H1 (cell line): ENCODE data around the gene G6PC1. TPM values are rescaled to one million over a fixed set of nuclear protein-coding genes. Genes with fewer than 3 reads are reported as not detected.
"Not testable (repeated sequence)": the region's sequence is repeated elsewhere in the genome, so short reads cannot be mapped to it uniquely, and the experiment has no call there.

Experiments
- CTCF ChIA-PET: fragments of 300-600 bp; sonication (Branson Sonifier 250); formaldehyde crosslinking; loops from one replicate; lab custom pipeline; 2021; ENCODE audit not compliant: partially characterized antibody; lab: Charles Lee
- POLR2A ChIA-PET: fragments of 300-600 bp; sonication (Branson Sonifier 250); formaldehyde crosslinking; loops from one replicate; lab custom pipeline; 2021; ENCODE audit warnings: inconsistent platforms; ENCODE audit not compliant: partially characterized antibody; lab: Charles Lee
- DNase-seq, 2 experiments: peaks; one replicate each; pipeline versions ENCODE4 v3.0.0 to v3.0.0-alpha.2; 2010 to 2022; ENCODE audit warnings: low spot score in 2 of 2, low read depth in 1 of 2, mixed read lengths in 1 of 2
- FAIRE-seq: peaks from 2 replicates; lab custom pipeline; 2011; peaks lifted over from hg19 to GRCh38; lab: Jason Lieb, UNC
- H2AFZ ChIP-seq: 2 replicates; pipeline ENCODE4 v1.8.1; 2012; ENCODE audit warnings: low read length, inconsistent platforms
- H2AK5ac ChIP-seq: 2 replicates; pipeline ENCODE4 v1.6.1; 2013; ENCODE audit warnings: low read depth, low read length
- H2BK120ac ChIP-seq: replicated peaks from 2 replicates; pipeline ENCODE3; 2013; ENCODE audit warnings: low read depth, low read length, inconsistent platforms
- H2BK12ac ChIP-seq: 2 replicates; pipeline ENCODE4 v1.6.1; 2013; ENCODE audit warnings: low read depth, low read length
- H2BK15ac ChIP-seq: 2 replicates; pipeline ENCODE4 v1.6.1; 2013; ENCODE audit warnings: low read length
- H2BK20ac ChIP-seq: 2 replicates; pipeline ENCODE4 v1.6.1; 2013; ENCODE audit warnings: low read length
- H2BK5ac ChIP-seq: 2 replicates; pipeline ENCODE4 v1.6.1; 2013; ENCODE audit warnings: low read depth, low read length
- H3K14ac ChIP-seq: 2 replicates; pipeline ENCODE4 v1.6.1; 2013; ENCODE audit warnings: inconsistent platforms; ENCODE audit not compliant: insufficient read length
- H3K18ac ChIP-seq: 2 replicates; pipeline ENCODE4 v1.6.1; 2013; ENCODE audit warnings: low read length; ENCODE audit errors: extremely low read depth
- H3K23ac ChIP-seq: 2 replicates; pipeline ENCODE4 v1.6.1; 2013; ENCODE audit warnings: inconsistent platforms; ENCODE audit not compliant: insufficient read length
- H3K23me2 ChIP-seq: 2 replicates; pipeline ENCODE4 v1.6.1; 2013; ENCODE audit warnings: low read depth, low read length
- H3K27ac ChIP-seq: 2 replicates; pipeline ENCODE4 v1.6.1; 2011; ENCODE audit warnings: low read depth, low read length, inconsistent platforms
- H3K27me3 ChIP-seq, 4 experiments: replicated peaks in 1 of 4; 1 replicate in 1 of 4; 2 replicates in 3 of 4; pipeline versions ENCODE4 v1.6.1 to v1.8.1; 2011 to 2013; ENCODE audit warnings: low read length in 3 of 4, mild to moderate bottlenecking in 3 of 4, inconsistent platforms in 2 of 4, mixed read lengths in 2 of 4, moderate library complexity in 1 of 4; ENCODE audit not compliant: control insufficient read depth in 3 of 4, insufficient read depth in 3 of 4; ENCODE audit errors: extremely low read depth in 1 of 4
- H3K36me3 ChIP-seq, 4 experiments: 2 replicates each; pipeline versions ENCODE4 v1.6.1 to v1.8.1; 2011 to 2013; ENCODE audit warnings: mild to moderate bottlenecking in 4 of 4, low read length in 3 of 4, moderate library complexity in 2 of 4, control low read depth in 1 of 4, inconsistent platforms in 1 of 4; ENCODE audit not compliant: insufficient read depth in 4 of 4, control insufficient read depth in 2 of 4
- H3K4ac ChIP-seq: replicated peaks from 2 replicates; pipeline ENCODE3; 2013; ENCODE audit warnings: low read length, low read depth, mixed read lengths, inconsistent platforms; ENCODE audit not compliant: insufficient read length
- H3K4me1 ChIP-seq, 4 experiments: replicated peaks in 1 of 4; 1 replicate in 1 of 4; 2 replicates in 3 of 4; pipeline versions ENCODE4 v1.6.1 to v1.8.1; 2011 to 2013; ENCODE audit warnings: low read length in 3 of 4, inconsistent platforms in 2 of 4, mixed read lengths in 1 of 4; ENCODE audit not compliant: insufficient read depth in 4 of 4, control insufficient read depth in 3 of 4
- H3K4me2 ChIP-seq, 2 experiments: 2 replicates each; pipeline versions ENCODE4 v1.6.1 to v1.8.1; 2011 to 2013; ENCODE audit warnings: low read depth in 2 of 2, low read length in 2 of 2, control low read depth in 1 of 2, inconsistent platforms in 1 of 2, mild to moderate bottlenecking in 1 of 2; ENCODE audit not compliant: insufficient read depth in 1 of 2
- H3K4me3 ChIP-seq, 4 experiments: fragments of 200-600, 300-600 bp in 1 of 4; sonication (generic), shearing (Covaris generic), sonication (Bioruptor Twin) in 1 of 4; 2 replicates each; pipeline versions ENCODE4 v1.5.1 to v1.8.1; 2011 to 2016; ENCODE audit warnings: low read length in 4 of 4, low read depth in 3 of 4, control low read depth in 2 of 4, inconsistent platforms in 2 of 4, mild to moderate bottlenecking in 2 of 4, mixed read lengths in 1 of 4, moderate library complexity in 1 of 4; ENCODE audit not compliant: insufficient read depth in 2 of 4; ENCODE audit errors: extremely low read depth in 1 of 4
- H3K56ac ChIP-seq: replicated peaks from 2 replicates; pipeline ENCODE3; 2013; ENCODE audit warnings: low read depth, mild to moderate bottlenecking, mixed read lengths, low read length, inconsistent platforms; ENCODE audit not compliant: insufficient read length
- H3K79me1 ChIP-seq: 2 replicates; pipeline ENCODE4 v1.6.1; 2013; ENCODE audit warnings: low read depth, low read length, control low read depth
- H3K79me2 ChIP-seq, 2 experiments: 2 replicates each; pipeline versions ENCODE4 v1.6.1 to v1.8.1; 2012 to 2013; ENCODE audit warnings: low read length in 2 of 2, mild to moderate bottlenecking in 2 of 2, inconsistent platforms in 1 of 2; ENCODE audit not compliant: insufficient read depth in 2 of 2, control insufficient read depth in 1 of 2
- H3K9ac ChIP-seq, 4 experiments: replicated peaks in 1 of 4; 1 replicate in 1 of 4; 2 replicates in 3 of 4; pipeline versions ENCODE4 v1.6.1 to v1.8.1; 2011 to 2013; ENCODE audit warnings: low read depth in 3 of 4, low read length in 3 of 4, control low read depth in 2 of 4, mild to moderate bottlenecking in 2 of 4, moderate library complexity in 2 of 4, inconsistent platforms in 1 of 4; ENCODE audit errors: extremely low read depth in 1 of 4
- H3K9me3 ChIP-seq, 2 experiments: 2 replicates each; pipeline versions ENCODE4 v1.6.1 to v1.8.1; 2012 to 2013; ENCODE audit warnings: mild to moderate bottlenecking in 2 of 2, moderate library complexity in 2 of 2, control low read depth in 1 of 2, inconsistent platforms in 1 of 2, low read depth in 1 of 2, low read length in 1 of 2, mixed read lengths in 1 of 2; ENCODE audit not compliant: insufficient read depth in 2 of 2
- H4K20me1 ChIP-seq, 2 experiments: replicated peaks in 1 of 2; 2 replicates each; pipeline versions ENCODE3 to v1.8.1; 2011 to 2013; ENCODE audit warnings: inconsistent platforms in 2 of 2, low read length in 2 of 2, mild to moderate bottlenecking in 1 of 2; ENCODE audit not compliant: insufficient read depth in 2 of 2, control insufficient read depth in 1 of 2
- H4K5ac ChIP-seq: 2 replicates; pipeline ENCODE4 v1.6.1; 2013; ENCODE audit warnings: low read length, low read depth, mixed read lengths, inconsistent platforms; ENCODE audit not compliant: insufficient read length
- H4K8ac ChIP-seq: 2 replicates; pipeline ENCODE4 v1.8.0; 2013; ENCODE audit warnings: mild to moderate bottlenecking, moderate library complexity, low read length, inconsistent platforms; ENCODE audit not compliant: insufficient read depth; ENCODE audit errors: extremely low read depth
- H4K91ac ChIP-seq: replicated peaks from 2 replicates; pipeline ENCODE3; 2013; ENCODE audit warnings: low read length, mixed read lengths, inconsistent platforms; ENCODE audit not compliant: insufficient read length
- GABPA ChIP-seq: IDR thresholded peaks from 2 replicates; pipeline ENCODE4 v1.6.1; 2011; ENCODE audit warnings: mild to moderate bottlenecking, low read length, moderate library complexity, borderline replicate concordance; ENCODE audit not compliant: insufficient read depth
- JUND ChIP-seq: IDR thresholded peaks from 2 replicates; pipeline ENCODE4 v1.6.1; 2011; ENCODE audit warnings: mild to moderate bottlenecking, improper control_type of control experiment, low read length
- NRF1 ChIP-seq: IDR thresholded peaks from 2 replicates; pipeline ENCODE4 v1.6.1; 2011; ENCODE audit warnings: mild to moderate bottlenecking, low read depth, low read length, improper control_type of control experiment
- POU5F1 ChIP-seq: IDR thresholded peaks from 2 replicates; pipeline ENCODE4 v1.6.1; 2011; ENCODE audit warnings: low read depth, mild to moderate bottlenecking, low read length, moderate library complexity
- RAD21 ChIP-seq, 2 experiments: IDR thresholded peaks in 1 of 2; conservative IDR thresholded peaks in 1 of 2; 2 replicates each; pipeline ENCODE4 v1.6.1; 2011; ENCODE audit warnings: low read depth in 2 of 2, low read length in 2 of 2, improper control_type of control experiment in 1 of 2, inconsistent platforms in 1 of 2, mild to moderate bottlenecking in 1 of 2, moderate library complexity in 1 of 2
- SAP30 ChIP-seq: fragments of 300-600 bp; sonication (generic); IDR thresholded peaks from 2 replicates; pipeline ENCODE4 v1.7.1; 2012; ENCODE audit warnings: low read length, moderate library complexity, mild to moderate bottlenecking, inconsistent platforms; ENCODE audit not compliant: insufficient read depth, insufficient replicate concordance
- SP4 ChIP-seq: IDR thresholded peaks from 2 replicates; pipeline ENCODE4 v1.6.1; 2012; ENCODE audit warnings: low read length, inconsistent platforms
- WGBS, 2 experiments: shearing (Covaris generic) in 1 of 2; methylation state at CpG; one replicate each; pipeline versions ENCODE4 v1.1.6 to v1.1.7; 2013 to 2015; ENCODE audit warnings: low lambda C conversion rate in 2 of 2, mixed read lengths in 2 of 2, inconsistent platforms in 1 of 2, low coverage in 1 of 2, missing lambda C conversion rate in 1 of 2; ENCODE audit not compliant: insufficient replicate concordance in 2 of 2, insufficient coverage in 1 of 2, insufficient read length in 1 of 2; ENCODE audit errors: extremely low coverage in 1 of 2, missing lambda C conversion rate in 1 of 2; 5-methylcytosine and 5-hydroxymethylcytosine counted together
- polyA plus RNA-seq, 7 experiments: library from polyadenylated mRNA; depleted of rRNA in 3 of 7; stranded (reverse) in 5 of 7; unstranded in 2 of 7; fragments of >200 nt in 5 of 7; fragments of 200-250 nt in 2 of 7; gene quantifications; 1 replicate in 5 of 7; 2 replicates in 1 of 7; 4 replicates in 1 of 7; pipeline versions ENCODE4 v1.2.1 to v1.2.3, GENCODE V29; 2011 to 2013; ENCODE audit warnings: missing spikeins in 2 of 7, mixed read lengths in 2 of 7
- total RNA-seq: library from RNA; stranded (reverse); fragmentation: NEBNext Ultra II Directional; extraction: Animal tissue kit (Norgen Biotek cat#: 25700); gene quantifications from 2 replicates; pipeline ENCODE4 v1.2.1, GENCODE V29; 2021
- TF ChIP-seq, protein P1 (sequence below): IDR thresholded peaks from 2 replicates; pipeline ENCODE4 v1.6.1; 2011; ENCODE audit warnings: low read length, improper control_type of control experiment

The G6PC1 gene
- total and polyA plus RNA-seq, 2 of the 8 experiments (the other 6 are each of a cell fraction or from before 2014, with no cell fraction given): 0.02 TPM; not detected in 1

DNA sequence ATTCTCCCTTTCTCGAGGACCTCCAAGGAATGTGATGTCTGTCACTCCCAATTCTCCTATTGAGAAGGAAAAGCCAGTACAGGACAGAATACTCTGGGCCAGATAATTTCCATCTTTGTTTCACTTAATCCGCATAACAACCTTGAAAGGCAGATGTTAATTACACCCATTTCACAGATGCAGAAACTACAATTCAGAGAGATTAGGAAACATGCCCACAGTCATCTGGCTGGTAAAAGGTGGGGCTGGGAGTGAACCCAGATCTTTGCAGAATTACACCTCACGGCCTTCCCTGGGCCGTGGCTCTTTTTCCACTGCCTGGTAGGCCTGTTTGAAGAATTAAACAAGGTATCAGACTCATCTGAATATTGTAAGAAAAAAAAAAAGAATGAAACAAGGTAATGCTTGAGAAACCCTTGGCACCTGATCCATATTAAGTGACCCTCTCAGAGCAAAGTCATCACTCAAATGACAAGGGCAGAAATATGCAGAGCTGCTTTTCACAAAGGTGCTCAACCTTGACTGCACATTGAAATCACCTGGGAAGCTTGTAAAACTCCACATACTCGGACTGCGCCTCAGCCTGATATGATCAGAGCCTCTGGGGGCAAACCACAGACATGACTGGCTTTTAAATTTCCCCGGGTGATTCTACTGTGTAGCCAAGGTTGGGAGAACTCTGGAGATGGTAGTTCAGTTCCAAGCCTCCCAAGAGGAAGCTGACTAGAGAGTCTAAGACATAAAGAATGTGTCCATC is 16.6 kb upstream of the G6PC1 start (continued):
- TF ChIP-seq RAD21 (IDR thresholded peaks at IDR 0.05 in 1 of 2, conservative IDR thresholded peaks at IDR 0.05 in 1 of 2; ENCODE audit: low read depth in 2 of 2, low read length in 2 of 2): no peak
- TF ChIP-seq SAP30: no peak
- no peak for TF ChIP-seq NRF1
- TF ChIP-seq SP4: no peak
- no peak for TF ChIP-seq JUND
- TF ChIP-seq, protein P1, sequence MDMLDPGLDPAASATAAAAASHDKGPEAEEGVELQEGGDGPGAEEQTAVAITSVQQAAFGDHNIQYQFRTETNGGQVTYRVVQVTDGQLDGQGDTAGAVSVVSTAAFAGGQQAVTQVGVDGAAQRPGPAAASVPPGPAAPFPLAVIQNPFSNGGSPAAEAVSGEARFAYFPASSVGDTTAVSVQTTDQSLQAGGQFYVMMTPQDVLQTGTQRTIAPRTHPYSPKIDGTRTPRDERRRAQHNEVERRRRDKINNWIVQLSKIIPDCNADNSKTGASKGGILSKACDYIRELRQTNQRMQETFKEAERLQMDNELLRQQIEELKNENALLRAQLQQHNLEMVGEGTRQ: no peak
- no peak for TF ChIP-seq POU5F1
- TF ChIP-seq GABPA: no peak

DNA sequence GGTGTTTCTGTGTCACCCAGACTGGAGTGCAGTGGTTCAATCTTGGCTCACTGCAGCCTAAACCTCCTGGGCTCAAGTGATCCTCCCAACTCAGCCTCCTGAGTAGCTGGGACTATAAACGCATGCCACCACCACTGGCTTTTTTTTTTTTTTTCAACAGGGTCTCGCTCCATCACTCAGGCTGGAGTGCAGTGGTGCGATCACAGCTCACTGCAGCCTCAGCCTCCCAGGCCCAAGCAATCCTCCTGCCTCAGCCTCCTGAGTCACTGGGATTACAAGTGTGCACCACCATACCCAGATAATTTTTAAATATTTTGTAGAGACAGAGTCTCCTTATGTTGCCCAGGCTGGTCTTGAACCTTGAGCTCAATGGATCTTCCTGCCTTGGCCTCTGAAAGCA is 14.8 kb upstream of the G6PC1 start:
- H2BK12ac ChIP-seq, H4K20me1 ChIP-seq, H3K18ac ChIP-seq, H3K4ac ChIP-seq, H2AK5ac ChIP-seq, H3K79me2 ChIP-seq, FAIRE-seq, H2BK20ac ChIP-seq, H3K4me3 ChIP-seq, H3K9ac ChIP-seq, H3K4me2 ChIP-seq, H3K23me2 ChIP-seq, POLR2A ChIA-PET, H2BK120ac ChIP-seq, H2BK15ac ChIP-seq, H2BK5ac ChIP-seq, H3K27ac ChIP-seq, H3K9me3 ChIP-seq, H3K14ac ChIP-seq, H3K56ac ChIP-seq, DNase-seq, H4K5ac ChIP-seq, H3K36me3 ChIP-seq, H3K27me3 ChIP-seq, H3K79me1 ChIP-seq, H2AFZ ChIP-seq, H3K4me1 ChIP-seq, H4K91ac ChIP-seq, H4K8ac ChIP-seq, H3K23ac ChIP-seq: not testable (repeated sequence)
- CTCF ChIA-PET: interaction anchor here (0.6 to 1.9 kb wide), 3 partner anchors 9 to 52 kb away, joined by 3 to 9 read pairs (median 3); partner anchors contain the start of gene AOC2
- WGBS, 2 experiments: 100% methylated on average over 1 of the region's 3 CpGs; no CpG with 5 or more reads in 1 of the 2 experiments
